Tibial nerve (tissue), 4 donors: ENCODE measurements around the gene CDC23.

Experiments
- CTCF ChIP-seq, 5 experiments: fragments of 200-600 bp in 3 of 5; fragments of 450-650 bp in 2 of 5; sonication (generic) in 3 of 5; IDR thresholded peaks; one replicate each; pipeline ENCODE4 v1.5.1; 2016 to 2019; ENCODE audit warnings: antibody characterized with exemption in 5 of 5, mild to moderate bottlenecking in 3 of 5, moderate library complexity in 2 of 5
- EP300 ChIP-seq, 2 donors: sonication (generic); formaldehyde crosslinking; IDR thresholded peaks; one replicate each; pipeline ENCODE4 v1.6.1; 2017; ENCODE audit warnings: antibody characterized with exemption in 2 of 2, mild to moderate bottlenecking in 1 of 2
- POLR2A ChIP-seq, 2 donors: fragments of 450-650 bp; IDR thresholded peaks; one replicate each; pipeline ENCODE4 v1.6.1; 2017; ENCODE audit warnings: antibody characterized with exemption in 2 of 2, mild to moderate bottlenecking in 2 of 2, moderate library complexity in 2 of 2

GRCh38 chr5:138180183-138180782, 32.8 kb downstream of the CDC23 start:
- TF ChIP-seq CTCF (IDR thresholded peaks at IDR 0.05) (peak in 1 of 5 experiments; percentile 18), POLR2A (IDR thresholded peaks at IDR 0.05) (no peak), EP300 (IDR thresholded peaks at IDR 0.05) (no peak)
